Liver (tissue), 9 donors: ENCODE data around the gene GAS6. TPM values are rescaled to one million over a fixed set of nuclear protein-coding genes. Genes with fewer than 3 reads are reported as not detected.

Experiments
- DNase-seq: peaks from one replicate; pipeline ENCODE4 v3.0.0-alpha.2; 2017; ENCODE audit warnings: low spot score
- H3K27ac ChIP-seq, 2 donors: one replicate each; pipeline ENCODE4 v1.7.0; 2013; ENCODE audit warnings: inconsistent platforms in 2 of 2, low read length in 2 of 2, control low read depth in 1 of 2, low read depth in 1 of 2, mild to moderate bottlenecking in 1 of 2
- H3K27me3 ChIP-seq, 4 donors: one replicate each; pipeline versions ENCODE4 v1.6.1 to v1.7.0; 2013; ENCODE audit warnings: low read length in 3 of 4, inconsistent platforms in 1 of 4, mild to moderate bottlenecking in 1 of 4, moderate library complexity in 1 of 4; ENCODE audit not compliant: control insufficient read depth in 4 of 4, insufficient read depth in 4 of 4
- H3K36me3 ChIP-seq, 4 donors: one replicate each; pipeline versions ENCODE4 v1.6.1 to v1.7.0; 2013; ENCODE audit warnings: low read length in 3 of 4, mild to moderate bottlenecking in 3 of 4, low read depth in 1 of 4, moderate library complexity in 1 of 4; ENCODE audit not compliant: control insufficient read depth in 4 of 4, insufficient read depth in 3 of 4
- H3K4me1 ChIP-seq, 4 donors: one replicate each; pipeline versions ENCODE4 v1.6.1 to v1.7.0; 2013; ENCODE audit warnings: low read length in 3 of 4, mild to moderate bottlenecking in 3 of 4, moderate library complexity in 1 of 4; ENCODE audit not compliant: control insufficient read depth in 4 of 4, insufficient read depth in 4 of 4
- H3K4me3 ChIP-seq, 3 donors: one replicate each; pipeline versions ENCODE4 v1.6.1 to v1.7.0; 2013; ENCODE audit warnings: low read length in 3 of 3, control low read depth in 1 of 3, low read depth in 1 of 3, mild to moderate bottlenecking in 1 of 3
- H3K9ac ChIP-seq, 2 donors: one replicate each; pipeline ENCODE4 v1.7.0; 2013; ENCODE audit warnings: low read length in 2 of 2, mild to moderate bottlenecking in 2 of 2, moderate library complexity in 2 of 2, control low read depth in 1 of 2, low read depth in 1 of 2
- H3K9me3 ChIP-seq, 4 donors: one replicate each; pipeline versions ENCODE4 v1.6.1 to v1.7.0; 2013; ENCODE audit warnings: low read length in 3 of 4; ENCODE audit not compliant: control insufficient read depth in 4 of 4
- ATF3 ChIP-seq: IDR thresholded peaks from 2 replicates; pipeline ENCODE4 v1.6.1; 2016; ENCODE audit warnings: antibody characterized with exemption
- CTCF ChIP-seq: fragments of 150-350 bp; IDR thresholded peaks from 2 replicates; pipeline ENCODE4 v1.5.1; 2017; ENCODE audit warnings: improper control_type of control experiment, low read depth, low read length; ENCODE audit not compliant: missing input control
- EGR1 ChIP-seq, 2 donors: IDR thresholded peaks; 2 replicates each; pipeline ENCODE4 v1.6.1; 2016 to 2018; ENCODE audit warnings: antibody characterized with exemption in 2 of 2, low read depth in 2 of 2
- FOXA1 ChIP-seq: IDR thresholded peaks from 2 replicates; pipeline ENCODE4 v1.6.1; 2016; ENCODE audit warnings: antibody characterized with exemption
- FOXA2 ChIP-seq: IDR thresholded peaks from 2 replicates; pipeline ENCODE4 v1.6.1; 2016; ENCODE audit warnings: antibody characterized with exemption
- GABPA ChIP-seq, 2 donors: IDR thresholded peaks in 1 of 2; conservative IDR thresholded peaks in 1 of 2; 2 replicates each; pipeline ENCODE4 v1.6.1; 2016; ENCODE audit warnings: antibody characterized with exemption in 2 of 2, mild to moderate bottlenecking in 1 of 2, moderate library complexity in 1 of 2
- HNF4A ChIP-seq, 2 donors: conservative IDR thresholded peaks; 2 replicates each; pipeline ENCODE4 v1.6.1; 2016; ENCODE audit warnings: antibody characterized with exemption in 2 of 2, mild to moderate bottlenecking in 2 of 2
- HNF4G ChIP-seq: IDR thresholded peaks from 2 replicates; pipeline ENCODE4 v1.6.1; 2016; ENCODE audit warnings: antibody characterized with exemption
- JUND ChIP-seq, 2 donors: IDR thresholded peaks; 2 replicates each; pipeline ENCODE4 v1.6.1; 2016; ENCODE audit warnings: antibody characterized with exemption in 2 of 2
- NR2F2 ChIP-seq: IDR thresholded peaks from 2 replicates; pipeline ENCODE4 v1.6.1; 2016; ENCODE audit warnings: antibody characterized with exemption
- RAD21 ChIP-seq, 2 donors: IDR thresholded peaks; 2 replicates each; pipeline ENCODE4 v1.6.1; 2016; ENCODE audit warnings: antibody characterized with exemption in 2 of 2, mild to moderate bottlenecking in 2 of 2
- RXRA ChIP-seq, 2 donors: IDR thresholded peaks; 2 replicates each; pipeline ENCODE4 v1.6.1; 2017 to 2018; ENCODE audit warnings: antibody characterized with exemption in 2 of 2, mild to moderate bottlenecking in 1 of 2
- SP1 ChIP-seq: IDR thresholded peaks from 2 replicates; pipeline ENCODE4 v1.6.1; 2018; ENCODE audit warnings: antibody characterized with exemption, mild to moderate bottlenecking
- TAF1 ChIP-seq: conservative IDR thresholded peaks from 2 replicates; pipeline ENCODE4 v1.6.1; 2016; ENCODE audit warnings: antibody characterized with exemption, mild to moderate bottlenecking
- YY1 ChIP-seq: IDR thresholded peaks from 2 replicates; pipeline ENCODE4 v1.6.1; 2016; ENCODE audit warnings: antibody characterized with exemption, mild to moderate bottlenecking
- WGBS: extraction: QIAGEN DNeasy Blood & Tissue Kit; methylation state at CpG from one replicate; pipeline ENCODE4 v1.1.7; 2013; 5-methylcytosine and 5-hydroxymethylcytosine counted together
- polyA plus RNA-seq, 2 donors: library from polyadenylated mRNA; stranded (reverse) in 1 of 2; unstranded in 1 of 2; fragments of 200-250 nt in 1 of 2; fragments of >200 nt in 1 of 2; fragmentation: Nextera tagmentation in 1 of 2; extraction: Ambion mirVana in 1 of 2; gene quantifications; one replicate each; pipeline versions ENCODE4 v1.2.1 to v1.2.3, GENCODE V29; 2013 to 2015
- total RNA-seq, 2 donors: library from RNA; depleted of rRNA; stranded (reverse); fragments of >200 nt; gene quantifications; one replicate each; pipeline ENCODE4 v1.2.3, GENCODE V29; 2014
- TF ChIP-seq, protein P1 (sequence below): IDR thresholded peaks from 2 replicates; pipeline ENCODE4 v1.6.1; 2016; ENCODE audit warnings: antibody characterized with exemption
- TF ChIP-seq, protein P2 (sequence below): IDR thresholded peaks from 2 replicates; pipeline ENCODE4 v1.6.1; 2016; ENCODE audit warnings: antibody characterized with exemption, mild to moderate bottlenecking
- TF ChIP-seq, protein P3 (sequence below): IDR thresholded peaks from 2 replicates; pipeline ENCODE4 v1.6.1; 2016; ENCODE audit warnings: antibody characterized with exemption
- donor health status: healthy.
- donor health status: healthy.
- donor health status: healthy.
- donor health status: healthy.
- donor health status: healthy.

The GAS6 gene
- total and polyA plus RNA-seq, 4 donors = 2.5 to 30.2 (median 9.1) TPM

DNA sequence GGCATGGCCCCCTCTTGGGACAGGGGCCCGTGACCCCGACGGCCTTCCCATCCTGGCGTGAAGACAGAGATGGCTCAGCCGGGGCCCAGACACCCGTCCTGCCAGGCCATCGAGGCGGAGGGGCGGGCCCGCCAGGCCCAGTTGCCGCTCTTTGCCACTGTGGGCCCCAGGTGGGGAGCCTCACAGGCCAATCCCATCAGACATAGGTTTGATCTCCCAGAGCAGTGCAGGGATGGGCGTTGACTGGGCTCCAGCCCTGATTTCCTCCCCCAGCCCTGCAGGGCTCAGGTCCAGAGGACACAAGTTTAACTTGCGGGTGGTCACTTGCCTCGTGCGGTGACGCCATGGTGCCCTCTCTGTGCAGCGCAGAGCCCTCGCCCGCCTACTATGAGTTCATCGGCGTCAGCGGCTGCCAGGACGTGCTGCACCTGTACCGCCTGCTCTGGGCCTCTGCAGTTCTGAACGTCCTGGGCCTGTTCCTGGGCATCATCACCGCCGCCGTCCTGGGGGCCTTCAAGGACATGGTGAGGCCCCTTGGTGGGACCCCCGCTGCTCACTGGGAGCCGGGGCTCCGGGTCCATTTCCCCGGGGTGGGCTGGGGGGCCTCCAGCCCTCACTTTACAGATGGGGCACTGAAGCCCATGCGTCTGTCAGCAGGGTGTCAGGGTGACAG lies 62.5 kb downstream of the GAS6 start:
- Histone ChIP-seq H3K4me3 (no peak overlapping the region), H3K9ac (no peak overlapping the region), H3K9me3 (no peaks in the 10 kb centered on the region), H3K4me1 (no peaks in the 10 kb centered on the region), H3K27ac (no peak overlapping the region), H3K27me3 (no peaks in the 10 kb centered on the region), H3K36me3 (no peaks in the 10 kb centered on the region)
- WGBS = 89% methylated on average over 33 of the region's 33 CpGs
- no peak for DNase-seq
- TF ChIP-seq HNF4G (no peak), EGR1 (IDR thresholded peaks at IDR 0.05; ENCODE audit: low read depth in 2 of 2) (no peak), RXRA (IDR thresholded peaks at IDR 0.05) (no peak), ATF3 (no peak), TAF1 (no peak), SP1 (no peak), HNF4A (conservative IDR thresholded peaks at IDR 0.05) (no peak), JUND (IDR thresholded peaks at IDR 0.05) (no peak), YY1 (no peak), RAD21 (IDR thresholded peaks at IDR 0.05) (no peak), FOXA2 (no peak), GABPA (IDR thresholded peaks at IDR 0.05 in 1 of 2, conservative IDR thresholded peaks at IDR 0.05 in 1 of 2) (no peak), NR2F2 (no peak), FOXA1 (no peak), CTCF (no peak)
- TF ChIP-seq, protein P1, sequence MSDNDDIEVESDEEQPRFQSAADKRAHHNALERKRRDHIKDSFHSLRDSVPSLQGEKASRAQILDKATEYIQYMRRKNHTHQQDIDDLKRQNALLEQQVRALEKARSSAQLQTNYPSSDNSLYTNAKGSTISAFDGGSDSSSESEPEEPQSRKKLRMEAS = no peak
- TF ChIP-seq, protein P2, sequence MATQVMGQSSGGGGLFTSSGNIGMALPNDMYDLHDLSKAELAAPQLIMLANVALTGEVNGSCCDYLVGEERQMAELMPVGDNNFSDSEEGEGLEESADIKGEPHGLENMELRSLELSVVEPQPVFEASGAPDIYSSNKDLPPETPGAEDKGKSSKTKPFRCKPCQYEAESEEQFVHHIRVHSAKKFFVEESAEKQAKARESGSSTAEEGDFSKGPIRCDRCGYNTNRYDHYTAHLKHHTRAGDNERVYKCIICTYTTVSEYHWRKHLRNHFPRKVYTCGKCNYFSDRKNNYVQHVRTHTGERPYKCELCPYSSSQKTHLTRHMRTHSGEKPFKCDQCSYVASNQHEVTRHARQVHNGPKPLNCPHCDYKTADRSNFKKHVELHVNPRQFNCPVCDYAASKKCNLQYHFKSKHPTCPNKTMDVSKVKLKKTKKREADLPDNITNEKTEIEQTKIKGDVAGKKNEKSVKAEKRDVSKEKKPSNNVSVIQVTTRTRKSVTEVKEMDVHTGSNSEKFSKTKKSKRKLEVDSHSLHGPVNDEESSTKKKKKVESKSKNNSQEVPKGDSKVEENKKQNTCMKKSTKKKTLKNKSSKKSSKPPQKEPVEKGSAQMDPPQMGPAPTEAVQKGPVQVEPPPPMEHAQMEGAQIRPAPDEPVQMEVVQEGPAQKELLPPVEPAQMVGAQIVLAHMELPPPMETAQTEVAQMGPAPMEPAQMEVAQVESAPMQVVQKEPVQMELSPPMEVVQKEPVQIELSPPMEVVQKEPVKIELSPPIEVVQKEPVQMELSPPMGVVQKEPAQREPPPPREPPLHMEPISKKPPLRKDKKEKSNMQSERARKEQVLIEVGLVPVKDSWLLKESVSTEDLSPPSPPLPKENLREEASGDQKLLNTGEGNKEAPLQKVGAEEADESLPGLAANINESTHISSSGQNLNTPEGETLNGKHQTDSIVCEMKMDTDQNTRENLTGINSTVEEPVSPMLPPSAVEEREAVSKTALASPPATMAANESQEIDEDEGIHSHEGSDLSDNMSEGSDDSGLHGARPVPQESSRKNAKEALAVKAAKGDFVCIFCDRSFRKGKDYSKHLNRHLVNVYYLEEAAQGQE = no peak
- TF ChIP-seq, protein P3, sequence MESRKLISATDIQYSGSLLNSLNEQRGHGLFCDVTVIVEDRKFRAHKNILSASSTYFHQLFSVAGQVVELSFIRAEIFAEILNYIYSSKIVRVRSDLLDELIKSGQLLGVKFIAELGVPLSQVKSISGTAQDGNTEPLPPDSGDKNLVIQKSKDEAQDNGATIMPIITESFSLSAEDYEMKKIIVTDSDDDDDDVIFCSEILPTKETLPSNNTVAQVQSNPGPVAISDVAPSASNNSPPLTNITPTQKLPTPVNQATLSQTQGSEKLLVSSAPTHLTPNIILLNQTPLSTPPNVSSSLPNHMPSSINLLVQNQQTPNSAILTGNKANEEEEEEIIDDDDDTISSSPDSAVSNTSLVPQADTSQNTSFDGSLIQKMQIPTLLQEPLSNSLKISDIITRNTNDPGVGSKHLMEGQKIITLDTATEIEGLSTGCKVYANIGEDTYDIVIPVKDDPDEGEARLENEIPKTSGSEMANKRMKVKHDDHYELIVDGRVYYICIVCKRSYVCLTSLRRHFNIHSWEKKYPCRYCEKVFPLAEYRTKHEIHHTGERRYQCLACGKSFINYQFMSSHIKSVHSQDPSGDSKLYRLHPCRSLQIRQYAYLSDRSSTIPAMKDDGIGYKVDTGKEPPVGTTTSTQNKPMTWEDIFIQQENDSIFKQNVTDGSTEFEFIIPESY = no peak
